Epithelial cell of esophagus (primary cell): ENCODE measurements around the gene NT5C3B.

Source experiments
- DNase-seq: peaks from one replicate; pipeline ENCODE4 v3.0.0; 2010; ENCODE audit warnings: low read depth
- H3K4me3 ChIP-seq: 2 replicates; pipeline ENCODE4 v1.5.1; 2011; ENCODE audit warnings: mild to moderate bottlenecking, low read length, control low read depth
- CTCF ChIP-seq: IDR thresholded peaks from 2 replicates; pipeline ENCODE4 v1.5.1; 2011; ENCODE audit warnings: low read depth, mild to moderate bottlenecking, low read length, control low read depth, inconsistent platforms; ENCODE audit not compliant: insufficient read depth; ENCODE audit errors: missing control alignments

Gene NT5C3B

GRCh38 chr17:41823141-41823524 lies 12.9 kb downstream of the NT5C3B start:
- DNase-seq, result no peak
- no peak overlapping the region for H3K4me3 ChIP-seq
- no peak for TF ChIP-seq CTCF

GRCh38 chr17:41822216-41823140 lies 13.6 kb downstream of the NT5C3B start:
- no peak for DNase-seq
- TF ChIP-seq CTCF, result no peak
- no peak overlapping the region for H3K4me3 ChIP-seq

GRCh38 chr17:41821776-41822175 lies 14.3 kb downstream of the NT5C3B start:
- TF ChIP-seq CTCF, result no peak

GRCh38 chr17:41818024-41818423 lies 18.0 kb downstream of the NT5C3B start:
- H3K4me3 ChIP-seq, result no peak overlapping the region
- no peak for TF ChIP-seq CTCF
- DNase-seq, result no peak

More at GRCh38 chr17:41821776-41822175, 14.3 kb downstream of the NT5C3B start:
- no peak for DNase-seq
- no peak overlapping the region for H3K4me3 ChIP-seq

- DNase-seq, result no peak
- H3K4me3 ChIP-seq, result no peak overlapping the region
- TF ChIP-seq CTCF, result no peak
These were observed 19.3 kb downstream of the NT5C3B start for GRCh38 chr17:41816637-41817320.

- H3K4me3 ChIP-seq, result no peak overlapping the region
- DNase-seq, result no peak
- TF ChIP-seq CTCF, result no peak
These were observed 21.8 kb downstream of the NT5C3B start for GRCh38 chr17:41814195-41814594.

- TF ChIP-seq CTCF, result no peak
- no peak for DNase-seq
- H3K4me3 ChIP-seq, result peak overlapping the region; percentile 64
These were observed 22.3 kb downstream of the NT5C3B start for GRCh38 chr17:41813699-41814124.
